ENCODE results near the gene SETSIP.

DNA sequence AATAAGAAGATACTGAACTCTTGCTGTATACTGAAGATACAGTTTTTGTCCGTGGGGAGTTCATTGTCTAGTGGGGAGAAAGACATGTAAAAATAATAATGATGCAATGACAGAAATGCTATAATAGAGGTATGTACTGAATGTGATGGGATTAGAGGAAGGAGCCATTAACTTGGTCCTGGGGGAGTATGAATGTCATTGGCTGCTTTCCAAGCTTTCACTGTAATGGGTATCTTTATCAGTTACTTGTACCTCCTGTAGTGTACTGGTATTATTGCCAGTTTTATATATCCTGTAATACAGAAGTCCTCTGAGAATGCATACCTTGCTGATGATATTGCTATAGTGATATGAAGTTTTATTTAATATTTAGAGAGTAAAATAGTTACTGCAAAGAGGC, 12.3 kb upstream of the SETSIP start:
- no peak for TF ChIP-seq POLR2AphosphoS5 (IDR thresholded peaks at IDR 0.05; ENCODE audit: low read depth, low read length)
- no peak for TF ChIP-seq POLR2A (IDR thresholded peaks at IDR 0.05; ENCODE audit: low read depth, low read length)
- no peak for TF ChIP-seq TAF1 (IDR thresholded peaks at IDR 0.05; ENCODE audit: low read depth, low read length)
- TF ChIP-seq SPI1 (IDR thresholded peaks at IDR 0.05; ENCODE audit: low read depth, low read length): no peak
- TF ChIP-seq PAX5 (IDR thresholded peaks at IDR 0.05; ENCODE audit: insufficient read depth, low read length, severe bottlenecking): no peak
